ENCODE measurements around the gene PSAP. TPM values are rescaled to one million over a fixed set of nuclear protein-coding genes. Genes with fewer than 3 reads are reported as not detected.

PSAP gene
- total and polyA plus RNA-seq, 2 experiments from 2014 or later, result 151 to 391 TPM

GRCh38 chr10:71854031-71854430, 3.0 kb upstream of the PSAP start (continued):
- TF ChIP-seq, protein P1, sequence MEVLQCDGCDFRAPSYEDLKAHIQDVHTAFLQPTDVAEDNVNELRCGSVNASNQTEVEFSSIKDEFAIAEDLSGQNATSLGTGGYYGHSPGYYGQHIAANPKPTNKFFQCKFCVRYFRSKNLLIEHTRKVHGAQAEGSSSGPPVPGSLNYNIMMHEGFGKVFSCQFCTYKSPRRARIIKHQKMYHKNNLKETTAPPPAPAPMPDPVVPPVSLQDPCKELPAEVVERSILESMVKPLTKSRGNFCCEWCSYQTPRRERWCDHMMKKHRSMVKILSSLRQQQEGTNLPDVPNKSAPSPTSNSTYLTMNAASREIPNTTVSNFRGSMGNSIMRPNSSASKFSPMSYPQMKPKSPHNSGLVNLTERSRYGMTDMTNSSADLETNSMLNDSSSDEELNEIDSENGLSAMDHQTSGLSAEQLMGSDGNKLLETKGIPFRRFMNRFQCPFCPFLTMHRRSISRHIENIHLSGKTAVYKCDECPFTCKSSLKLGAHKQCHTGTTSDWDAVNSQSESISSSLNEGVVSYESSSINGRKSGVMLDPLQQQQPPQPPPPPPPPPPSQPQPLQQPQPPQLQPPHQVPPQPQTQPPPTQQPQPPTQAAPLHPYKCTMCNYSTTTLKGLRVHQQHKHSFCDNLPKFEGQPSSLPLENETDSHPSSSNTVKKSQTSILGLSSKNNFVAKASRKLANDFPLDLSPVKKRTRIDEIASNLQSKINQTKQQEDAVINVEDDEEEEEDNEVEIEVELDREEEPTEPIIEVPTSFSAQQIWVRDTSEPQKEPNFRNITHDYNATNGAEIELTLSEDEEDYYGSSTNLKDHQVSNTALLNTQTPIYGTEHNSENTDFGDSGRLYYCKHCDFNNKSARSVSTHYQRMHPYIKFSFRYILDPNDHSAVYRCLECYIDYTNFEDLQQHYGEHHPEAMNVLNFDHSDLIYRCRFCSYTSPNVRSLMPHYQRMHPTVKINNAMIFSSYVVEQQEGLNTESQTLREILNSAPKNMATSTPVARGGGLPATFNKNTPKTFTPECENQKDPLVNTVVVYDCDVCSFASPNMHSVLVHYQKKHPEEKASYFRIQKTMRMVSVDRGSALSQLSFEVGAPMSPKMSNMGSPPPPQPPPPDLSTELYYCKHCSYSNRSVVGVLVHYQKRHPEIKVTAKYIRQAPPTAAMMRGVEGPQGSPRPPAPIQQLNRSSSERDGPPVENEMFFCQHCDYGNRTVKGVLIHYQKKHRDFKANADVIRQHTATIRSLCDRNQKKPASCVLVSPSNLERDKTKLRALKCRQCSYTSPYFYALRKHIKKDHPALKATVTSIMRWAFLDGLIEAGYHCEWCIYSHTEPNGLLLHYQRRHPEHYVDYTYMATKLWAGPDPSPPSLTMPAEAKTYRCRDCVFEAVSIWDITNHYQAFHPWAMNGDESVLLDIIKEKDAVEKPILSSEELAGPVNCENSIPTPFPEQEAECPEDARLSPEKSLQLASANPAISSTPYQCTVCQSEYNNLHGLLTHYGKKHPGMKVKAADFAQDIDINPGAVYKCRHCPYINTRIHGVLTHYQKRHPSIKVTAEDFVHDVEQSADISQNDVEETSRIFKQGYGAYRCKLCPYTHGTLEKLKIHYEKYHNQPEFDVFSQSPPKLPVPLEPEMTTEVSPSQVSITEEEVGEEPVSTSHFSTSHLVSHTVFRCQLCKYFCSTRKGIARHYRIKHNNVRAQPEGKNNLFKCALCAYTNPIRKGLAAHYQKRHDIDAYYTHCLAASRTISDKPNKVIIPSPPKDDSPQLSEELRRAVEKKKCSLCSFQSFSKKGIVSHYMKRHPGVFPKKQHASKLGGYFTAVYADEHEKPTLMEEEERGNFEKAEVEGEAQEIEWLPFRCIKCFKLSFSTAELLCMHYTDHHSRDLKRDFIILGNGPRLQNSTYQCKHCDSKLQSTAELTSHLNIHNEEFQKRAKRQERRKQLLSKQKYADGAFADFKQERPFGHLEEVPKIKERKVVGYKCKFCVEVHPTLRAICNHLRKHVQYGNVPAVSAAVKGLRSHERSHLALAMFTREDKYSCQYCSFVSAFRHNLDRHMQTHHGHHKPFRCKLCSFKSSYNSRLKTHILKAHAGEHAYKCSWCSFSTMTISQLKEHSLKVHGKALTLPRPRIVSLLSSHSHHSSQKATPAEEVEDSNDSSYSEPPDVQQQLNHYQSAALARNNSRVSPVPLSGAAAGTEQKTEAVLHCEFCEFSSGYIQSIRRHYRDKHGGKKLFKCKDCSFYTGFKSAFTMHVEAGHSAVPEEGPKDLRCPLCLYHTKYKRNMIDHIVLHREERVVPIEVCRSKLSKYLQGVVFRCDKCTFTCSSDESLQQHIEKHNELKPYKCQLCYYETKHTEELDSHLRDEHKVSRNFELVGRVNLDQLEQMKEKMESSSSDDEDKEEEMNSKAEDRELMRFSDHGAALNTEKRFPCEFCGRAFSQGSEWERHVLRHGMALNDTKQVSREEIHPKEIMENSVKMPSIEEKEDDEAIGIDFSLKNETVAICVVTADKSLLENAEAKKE (CRISPR knock-in tag; IDR thresholded peaks at IDR 0.05), result no peak
- TF ChIP-seq ZNF331 (CRISPR knock-in tag; IDR thresholded peaks at IDR 0.05; ENCODE audit: low read depth) (no peak), STAT1 (IDR thresholded peaks at IDR 0.05; ENCODE audit: unreplicated experiment) (no peak), CREB1 (CRISPR knock-in tag; IDR thresholded peaks at IDR 0.05; ENCODE audit: low read depth) (no peak), ZNF114 (CRISPR knock-in tag; IDR thresholded peaks at IDR 0.05) (no peak), EZH2phosphoT487 (IDR thresholded peaks at IDR 0.05; ENCODE audit: unreplicated experiment) (no peak), JUNB (IDR thresholded peaks at IDR 0.05; ENCODE audit: unreplicated experiment) (no peak), CTCF (conservative IDR thresholded peaks at IDR 0.05; ENCODE audit: low read depth in 2 of 2) (no peak)
- TF ChIP-seq, protein P2, sequence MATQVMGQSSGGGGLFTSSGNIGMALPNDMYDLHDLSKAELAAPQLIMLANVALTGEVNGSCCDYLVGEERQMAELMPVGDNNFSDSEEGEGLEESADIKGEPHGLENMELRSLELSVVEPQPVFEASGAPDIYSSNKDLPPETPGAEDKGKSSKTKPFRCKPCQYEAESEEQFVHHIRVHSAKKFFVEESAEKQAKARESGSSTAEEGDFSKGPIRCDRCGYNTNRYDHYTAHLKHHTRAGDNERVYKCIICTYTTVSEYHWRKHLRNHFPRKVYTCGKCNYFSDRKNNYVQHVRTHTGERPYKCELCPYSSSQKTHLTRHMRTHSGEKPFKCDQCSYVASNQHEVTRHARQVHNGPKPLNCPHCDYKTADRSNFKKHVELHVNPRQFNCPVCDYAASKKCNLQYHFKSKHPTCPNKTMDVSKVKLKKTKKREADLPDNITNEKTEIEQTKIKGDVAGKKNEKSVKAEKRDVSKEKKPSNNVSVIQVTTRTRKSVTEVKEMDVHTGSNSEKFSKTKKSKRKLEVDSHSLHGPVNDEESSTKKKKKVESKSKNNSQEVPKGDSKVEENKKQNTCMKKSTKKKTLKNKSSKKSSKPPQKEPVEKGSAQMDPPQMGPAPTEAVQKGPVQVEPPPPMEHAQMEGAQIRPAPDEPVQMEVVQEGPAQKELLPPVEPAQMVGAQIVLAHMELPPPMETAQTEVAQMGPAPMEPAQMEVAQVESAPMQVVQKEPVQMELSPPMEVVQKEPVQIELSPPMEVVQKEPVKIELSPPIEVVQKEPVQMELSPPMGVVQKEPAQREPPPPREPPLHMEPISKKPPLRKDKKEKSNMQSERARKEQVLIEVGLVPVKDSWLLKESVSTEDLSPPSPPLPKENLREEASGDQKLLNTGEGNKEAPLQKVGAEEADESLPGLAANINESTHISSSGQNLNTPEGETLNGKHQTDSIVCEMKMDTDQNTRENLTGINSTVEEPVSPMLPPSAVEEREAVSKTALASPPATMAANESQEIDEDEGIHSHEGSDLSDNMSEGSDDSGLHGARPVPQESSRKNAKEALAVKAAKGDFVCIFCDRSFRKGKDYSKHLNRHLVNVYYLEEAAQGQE (IDR thresholded peaks at IDR 0.05; ENCODE audit: unreplicated experiment), result no peak
